ENCODE results near the gene CSMD2.

CSMD2 gene

GRCh38 chr1:33741749-33742148, 423.3 kb downstream of the CSMD2 start:
- TF ChIP-seq CTCF (IDR thresholded peaks at IDR 0.05; ENCODE audit: borderline replicate concordance, insufficient read depth, low read depth, low read length), result no peak
- H3K4me3 ChIP-seq (ENCODE audit: low read depth, low read length), result no peak overlapping the region

- no peak overlapping the region for H3K4me3 ChIP-seq (ENCODE audit: low read depth, low read length)
- no peak for TF ChIP-seq CTCF (IDR thresholded peaks at IDR 0.05; ENCODE audit: borderline replicate concordance, insufficient read depth, low read depth, low read length)
Measured at GRCh38 chr1:33740040-33740744, 424.8 kb downstream of the CSMD2 start.

- H3K4me3 ChIP-seq (ENCODE audit: low read depth, low read length), result no peak overlapping the region
- no peak for TF ChIP-seq CTCF (IDR thresholded peaks at IDR 0.05; ENCODE audit: borderline replicate concordance, insufficient read depth, low read depth, low read length)
Measured at GRCh38 chr1:33738976-33739375, 426.1 kb downstream of the CSMD2 start.

- no peak for TF ChIP-seq CTCF (IDR thresholded peaks at IDR 0.05; ENCODE audit: borderline replicate concordance, insufficient read depth, low read depth, low read length)
- no peak overlapping the region for H3K4me3 ChIP-seq (ENCODE audit: low read depth, low read length)
Measured at GRCh38 chr1:33738536-33738935, 426.5 kb downstream of the CSMD2 start.

- no peak overlapping the region for H3K4me3 ChIP-seq (ENCODE audit: low read depth, low read length)
- no peak for TF ChIP-seq CTCF (IDR thresholded peaks at IDR 0.05; ENCODE audit: borderline replicate concordance, insufficient read depth, low read depth, low read length)
Measured at GRCh38 chr1:33736496-33736895, 428.5 kb downstream of the CSMD2 start.

- no peak overlapping the region for H3K4me3 ChIP-seq (ENCODE audit: low read depth, low read length)
- TF ChIP-seq CTCF (IDR thresholded peaks at IDR 0.05; ENCODE audit: borderline replicate concordance, insufficient read depth, low read depth, low read length), result no peak
Measured at GRCh38 chr1:33735624-33736023, 429.4 kb downstream of the CSMD2 start.

- no peak for TF ChIP-seq CTCF (IDR thresholded peaks at IDR 0.05; ENCODE audit: borderline replicate concordance, insufficient read depth, low read depth, low read length)
- H3K4me3 ChIP-seq (ENCODE audit: low read depth, low read length), result no peak overlapping the region
Measured at GRCh38 chr1:33727310-33727709, 437.7 kb downstream of the CSMD2 start.

All from GM12875 (cell line).